ENCODE results near the gene THBS1.

DNA sequence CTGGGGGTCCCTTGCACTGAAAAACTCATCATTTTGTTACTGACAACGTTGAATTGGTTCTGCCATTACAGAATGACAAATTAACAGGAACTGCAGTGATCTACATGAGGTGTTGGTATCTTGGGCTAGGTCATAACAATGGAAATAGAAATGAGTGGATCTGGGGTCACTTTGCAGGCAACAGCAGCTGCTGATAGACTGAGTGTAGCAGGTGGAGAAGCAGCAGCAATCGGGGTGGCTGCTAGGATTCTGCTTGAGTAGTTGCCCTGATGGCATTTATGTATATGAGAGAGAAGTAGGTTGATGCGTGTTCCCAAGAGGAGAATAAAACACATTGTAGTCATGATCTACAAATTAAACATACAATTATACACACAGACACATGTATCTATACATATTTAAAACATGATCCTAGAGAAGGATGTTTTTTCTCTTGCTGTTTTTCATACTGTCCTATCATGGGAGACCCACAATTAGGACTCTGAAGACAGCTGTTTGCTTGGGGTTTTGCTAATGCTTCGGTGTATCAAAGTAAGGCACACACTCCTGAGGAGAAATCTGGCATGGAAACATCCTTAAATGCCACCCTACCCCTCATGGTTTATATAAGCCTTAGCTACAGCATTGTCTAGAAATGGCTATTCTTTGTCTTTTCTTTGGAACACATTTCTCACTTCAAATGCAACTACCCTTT is 15.8 kb upstream of the THBS1 start:
- TF ChIP-seq, protein P1, sequence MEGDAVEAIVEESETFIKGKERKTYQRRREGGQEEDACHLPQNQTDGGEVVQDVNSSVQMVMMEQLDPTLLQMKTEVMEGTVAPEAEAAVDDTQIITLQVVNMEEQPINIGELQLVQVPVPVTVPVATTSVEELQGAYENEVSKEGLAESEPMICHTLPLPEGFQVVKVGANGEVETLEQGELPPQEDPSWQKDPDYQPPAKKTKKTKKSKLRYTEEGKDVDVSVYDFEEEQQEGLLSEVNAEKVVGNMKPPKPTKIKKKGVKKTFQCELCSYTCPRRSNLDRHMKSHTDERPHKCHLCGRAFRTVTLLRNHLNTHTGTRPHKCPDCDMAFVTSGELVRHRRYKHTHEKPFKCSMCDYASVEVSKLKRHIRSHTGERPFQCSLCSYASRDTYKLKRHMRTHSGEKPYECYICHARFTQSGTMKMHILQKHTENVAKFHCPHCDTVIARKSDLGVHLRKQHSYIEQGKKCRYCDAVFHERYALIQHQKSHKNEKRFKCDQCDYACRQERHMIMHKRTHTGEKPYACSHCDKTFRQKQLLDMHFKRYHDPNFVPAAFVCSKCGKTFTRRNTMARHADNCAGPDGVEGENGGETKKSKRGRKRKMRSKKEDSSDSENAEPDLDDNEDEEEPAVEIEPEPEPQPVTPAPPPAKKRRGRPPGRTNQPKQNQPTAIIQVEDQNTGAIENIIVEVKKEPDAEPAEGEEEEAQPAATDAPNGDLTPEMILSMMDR (IDR thresholded peaks at IDR 0.05), result no peak
- no peak for TF ChIP-seq POLR2A (IDR thresholded peaks at IDR 0.05)
- TF ChIP-seq POLR2AphosphoS5 (IDR thresholded peaks at IDR 0.05), result no peak
- TF ChIP-seq EP300 (IDR thresholded peaks at IDR 0.05), result no peak

Data from suprapubic skin (tissue), 4 donors.